ENCODE measurements around the gene MRPL12.

GRCh38 chr17:81673561-81674258 is 29.5 kb upstream of the MRPL12 start:
- TF ChIP-seq POLR2A (IDR thresholded peaks at IDR 0.05): no peak
- TF ChIP-seq CTCF (IDR thresholded peaks at IDR 0.05): no peak
